Measurements from ENCODE around the gene CRB3. TPM values are rescaled to one million over a fixed set of nuclear protein-coding genes. Genes with fewer than 3 reads are reported as not detected.

The CRB3 gene
- total RNA-seq, 1 donor = not detected

DNA sequence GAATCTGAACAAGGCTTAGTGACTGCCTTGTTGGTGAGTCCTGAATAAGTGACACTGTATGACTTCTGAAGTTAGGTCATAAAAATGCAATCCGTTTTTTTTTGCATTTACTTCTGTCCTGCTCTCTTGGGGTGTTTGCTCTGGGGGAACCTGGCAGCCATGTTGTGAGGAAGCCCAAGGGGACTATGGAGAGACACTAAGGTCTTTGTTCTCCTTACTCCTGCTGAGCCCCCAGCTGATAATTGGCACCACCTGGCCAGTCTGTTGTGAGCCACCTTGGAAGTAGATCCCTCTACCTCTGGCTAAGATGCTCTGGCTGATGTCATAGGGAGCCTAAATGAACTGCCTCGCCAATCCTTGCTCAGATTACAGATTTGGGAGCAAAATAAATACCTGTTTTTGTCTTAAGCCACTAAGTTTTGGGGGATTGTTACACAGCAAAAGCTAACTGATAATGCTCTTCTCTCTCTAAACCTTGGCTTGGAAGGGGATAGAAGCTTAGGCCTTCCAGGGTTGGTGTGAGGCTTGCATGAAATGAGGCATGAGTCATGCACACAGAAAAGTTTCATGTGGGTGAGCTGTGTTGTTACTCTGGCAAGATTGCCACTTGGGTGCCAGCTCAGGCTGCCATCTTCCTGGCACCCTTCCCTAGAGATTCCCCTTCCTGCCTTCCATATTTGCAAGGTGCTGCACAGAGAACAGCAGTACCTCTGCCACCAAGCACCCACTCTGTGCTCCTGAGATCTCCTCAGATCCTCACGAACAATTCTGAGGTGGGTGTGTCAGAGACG lies 27.9 kb downstream of the CRB3 start:
- DNase-seq (ENCODE audit: low read depth) = no peak
- no peak overlapping the region for H3K4me3 ChIP-seq (ENCODE audit: low read depth, low read length)
- TF ChIP-seq, protein P1, sequence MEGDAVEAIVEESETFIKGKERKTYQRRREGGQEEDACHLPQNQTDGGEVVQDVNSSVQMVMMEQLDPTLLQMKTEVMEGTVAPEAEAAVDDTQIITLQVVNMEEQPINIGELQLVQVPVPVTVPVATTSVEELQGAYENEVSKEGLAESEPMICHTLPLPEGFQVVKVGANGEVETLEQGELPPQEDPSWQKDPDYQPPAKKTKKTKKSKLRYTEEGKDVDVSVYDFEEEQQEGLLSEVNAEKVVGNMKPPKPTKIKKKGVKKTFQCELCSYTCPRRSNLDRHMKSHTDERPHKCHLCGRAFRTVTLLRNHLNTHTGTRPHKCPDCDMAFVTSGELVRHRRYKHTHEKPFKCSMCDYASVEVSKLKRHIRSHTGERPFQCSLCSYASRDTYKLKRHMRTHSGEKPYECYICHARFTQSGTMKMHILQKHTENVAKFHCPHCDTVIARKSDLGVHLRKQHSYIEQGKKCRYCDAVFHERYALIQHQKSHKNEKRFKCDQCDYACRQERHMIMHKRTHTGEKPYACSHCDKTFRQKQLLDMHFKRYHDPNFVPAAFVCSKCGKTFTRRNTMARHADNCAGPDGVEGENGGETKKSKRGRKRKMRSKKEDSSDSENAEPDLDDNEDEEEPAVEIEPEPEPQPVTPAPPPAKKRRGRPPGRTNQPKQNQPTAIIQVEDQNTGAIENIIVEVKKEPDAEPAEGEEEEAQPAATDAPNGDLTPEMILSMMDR (IDR thresholded peaks at IDR 0.05; ENCODE audit: insufficient read depth, low read length) = no peak

DNA sequence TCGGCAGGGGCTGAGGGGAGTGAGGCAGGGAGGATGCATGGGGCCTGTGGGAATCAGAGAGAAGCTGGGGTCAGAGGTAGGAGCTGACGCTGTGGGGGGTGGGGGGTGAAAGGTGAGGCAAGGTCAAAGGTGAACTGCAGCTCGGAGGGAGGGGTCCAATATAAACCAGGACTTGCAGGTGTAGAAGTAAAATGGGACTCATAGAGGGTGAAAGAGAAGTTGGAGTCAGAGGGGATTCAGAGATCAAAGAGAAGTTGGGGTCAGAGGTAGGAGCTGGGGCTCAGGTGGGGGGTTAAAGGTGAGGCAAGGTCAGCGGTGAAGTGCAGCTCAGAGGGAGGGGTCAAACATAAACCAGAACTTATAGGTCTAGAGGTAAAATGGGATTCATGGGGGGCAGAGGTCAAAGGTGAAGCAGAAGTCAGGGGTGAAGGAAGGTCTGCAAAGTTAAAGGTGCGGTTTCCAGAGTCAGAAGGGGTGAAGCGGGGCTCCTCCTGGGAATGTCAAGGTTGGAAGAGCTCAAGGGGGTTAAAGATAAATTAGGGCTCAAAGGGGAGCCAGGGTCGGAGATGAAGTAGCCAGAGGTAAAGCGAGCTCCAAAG lies 30.5 kb downstream of the CRB3 start:
- DNase-seq (ENCODE audit: low read depth) = no peak
- TF ChIP-seq, protein P1 (IDR thresholded peaks at IDR 0.05; ENCODE audit: insufficient read depth, low read length) = no peak
- no peak overlapping the region for H3K4me3 ChIP-seq (ENCODE audit: low read depth, low read length)

DNA sequence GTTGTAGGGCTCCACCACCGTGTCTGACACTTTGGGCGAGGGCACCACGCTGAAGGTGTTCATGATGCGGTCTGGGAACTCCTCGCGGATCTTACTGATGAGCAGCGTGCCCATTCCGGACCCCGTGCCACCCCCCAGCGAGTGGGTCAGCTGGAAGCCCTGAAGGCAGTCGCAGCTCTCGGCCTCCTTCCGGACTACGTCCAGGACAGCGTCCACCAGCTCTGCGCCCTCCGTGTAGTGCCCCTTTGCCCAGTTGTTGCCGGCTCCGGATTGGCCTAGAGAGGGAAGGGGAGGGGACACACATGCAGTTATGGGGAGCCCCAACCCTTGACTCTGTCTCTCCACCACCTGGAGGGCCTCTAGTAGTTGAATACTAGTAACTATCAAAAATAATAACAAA lies 31.9 kb downstream of the CRB3 start:
- TF ChIP-seq, protein P1 (IDR thresholded peaks at IDR 0.05; ENCODE audit: insufficient read depth, low read length) = no peak
- DNase-seq (ENCODE audit: low read depth) = no peak

DNA sequence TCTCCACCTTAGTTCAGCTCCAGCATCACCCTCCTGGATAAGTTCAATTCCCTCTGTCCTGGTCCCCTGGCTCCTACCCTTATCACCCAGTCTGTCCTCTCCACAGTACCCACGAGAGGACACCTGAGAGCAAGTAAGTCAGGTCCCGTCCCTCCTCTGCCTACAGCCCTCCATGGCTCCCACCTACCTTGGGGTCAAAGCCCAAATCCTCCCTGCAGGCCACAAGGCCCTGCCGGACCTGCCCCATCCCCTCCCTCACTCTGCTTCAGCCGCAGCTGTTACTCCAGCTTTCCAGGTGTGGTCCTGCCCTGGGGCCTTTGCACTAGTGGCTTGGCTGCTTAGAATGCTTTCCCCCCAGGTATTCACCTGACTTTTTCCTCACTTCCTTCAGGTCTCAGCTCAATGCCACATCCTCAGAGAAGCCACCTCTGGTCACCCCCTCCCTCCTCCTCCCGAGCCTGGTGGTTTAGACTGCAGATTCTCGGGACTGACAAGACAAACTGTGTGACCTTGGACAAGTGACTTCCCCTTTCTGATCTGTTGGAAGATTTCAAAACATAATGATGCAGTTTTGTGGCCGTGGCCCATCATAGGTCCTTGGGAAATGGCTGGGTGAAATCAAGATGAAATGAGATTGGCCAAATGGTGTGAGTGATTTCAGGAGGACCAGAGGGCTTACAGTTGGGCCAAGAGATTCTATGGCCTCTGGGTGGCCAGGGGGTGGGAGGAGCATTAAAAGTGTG lies 34.4 kb downstream of the CRB3 start:
- DNase-seq (ENCODE audit: low read depth) = no peak
- H3K4me3 ChIP-seq (ENCODE audit: low read depth, low read length) = no peak overlapping the region
- TF ChIP-seq, protein P1 (IDR thresholded peaks at IDR 0.05; ENCODE audit: insufficient read depth, low read length) = no peak

More for the DNA sequence above, 31.9 kb downstream of the CRB3 start:
- no peak overlapping the region for H3K4me3 ChIP-seq (ENCODE audit: low read depth, low read length)

DNA sequence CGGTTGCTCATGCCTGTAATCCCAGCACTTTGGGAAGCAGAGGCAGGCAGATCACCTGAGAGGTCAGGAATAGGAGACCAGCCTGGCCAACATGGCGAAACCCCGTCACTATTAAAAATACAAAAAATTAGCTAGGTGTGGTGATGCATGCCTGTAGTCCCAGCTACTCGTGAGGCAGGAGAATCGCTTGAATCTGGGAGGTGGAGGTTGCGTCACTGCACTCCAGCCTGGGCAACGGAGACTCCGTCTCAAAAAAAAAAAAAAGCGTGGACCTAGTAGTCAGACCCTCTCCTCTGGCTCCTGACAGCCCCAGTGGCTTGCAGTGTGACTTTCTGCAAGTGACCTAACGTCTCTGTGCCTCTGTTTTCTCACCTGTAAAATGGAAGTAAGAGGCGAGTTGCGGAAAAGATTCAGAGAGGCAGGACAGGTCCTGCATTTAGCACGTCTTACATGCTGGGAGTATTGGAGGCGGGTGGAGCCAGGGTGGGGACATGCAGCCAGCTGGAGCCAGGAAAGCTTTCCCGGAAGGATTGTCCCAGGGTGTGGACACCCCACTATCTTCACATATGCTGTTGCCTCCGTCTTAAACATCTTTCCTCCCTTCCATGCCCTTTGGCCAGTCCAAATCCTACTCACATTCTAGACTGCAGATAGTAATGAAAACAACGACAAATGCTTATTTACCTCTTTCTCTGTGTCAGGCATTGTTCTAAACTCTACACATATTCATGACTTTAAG lies 35.1 kb downstream of the CRB3 start:
- no peak overlapping the region for H3K4me3 ChIP-seq (ENCODE audit: low read depth, low read length)
- no peak for DNase-seq (ENCODE audit: low read depth)
- TF ChIP-seq, protein P1 (IDR thresholded peaks at IDR 0.05; ENCODE audit: insufficient read depth, low read length) = no peak
